ENCODE measurements around the gene TEX30. TPM values are rescaled to one million over a fixed set of nuclear protein-coding genes. Genes with fewer than 3 reads are reported as not detected.
"Not testable (repeated sequence)": the region's sequence is repeated elsewhere in the genome, so short reads cannot be mapped to it uniquely, and the experiment has no call there.

The TEX30 gene
- total RNA-seq, 1 donor from 2014 or later: 9.5 TPM

DNA sequence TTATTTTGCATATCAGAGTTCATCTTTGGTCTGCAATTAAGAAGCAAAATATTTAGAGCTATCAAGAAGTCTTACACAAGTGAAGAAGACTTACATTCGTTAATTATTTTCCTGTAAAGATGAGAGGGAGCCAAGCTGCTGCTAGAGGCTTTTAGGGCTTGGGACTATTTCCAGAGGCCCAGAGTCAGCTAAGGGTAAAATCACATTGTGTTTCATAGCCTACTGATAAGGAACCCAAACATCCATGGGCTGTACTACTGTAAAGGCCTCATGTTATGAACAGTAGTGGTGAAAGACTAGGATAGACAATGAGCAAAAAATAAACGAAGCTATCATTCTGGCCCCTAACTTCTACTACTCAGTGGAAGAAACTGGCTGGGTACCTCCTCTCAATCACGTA lies 10.9 kb upstream of the TEX30 start:
- ATAC-seq (peak; percentile 92), DNase-seq (ENCODE audit: missing footprints) (no peak)
- intact Hi-C loops (cut with DNase I): no loop called here

DNA sequence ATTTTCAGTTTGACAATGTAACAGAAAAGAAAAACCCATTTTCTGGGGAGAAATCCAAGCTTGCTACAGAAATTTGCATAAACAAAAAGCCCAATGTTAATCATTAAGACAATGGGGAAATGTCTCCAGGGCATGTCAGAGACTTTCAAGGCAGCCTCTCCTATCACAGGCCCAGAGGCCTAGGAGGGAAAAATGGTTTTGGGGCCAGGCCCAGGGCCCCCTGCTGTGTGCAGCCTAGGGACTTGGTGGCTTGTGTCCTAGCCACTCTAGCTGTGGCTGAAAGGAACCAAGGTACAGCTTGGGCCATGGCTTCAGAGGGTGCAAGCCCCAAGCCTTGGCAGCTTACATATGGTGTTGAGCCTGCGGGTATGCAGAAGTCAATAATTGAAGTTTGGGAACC lies 8.0 kb upstream of the TEX30 start:
- ATAC-seq: no peak
- intact Hi-C loops (cut with DNase I): no loop called here
- no peak for DNase-seq (ENCODE audit: missing footprints)

DNA sequence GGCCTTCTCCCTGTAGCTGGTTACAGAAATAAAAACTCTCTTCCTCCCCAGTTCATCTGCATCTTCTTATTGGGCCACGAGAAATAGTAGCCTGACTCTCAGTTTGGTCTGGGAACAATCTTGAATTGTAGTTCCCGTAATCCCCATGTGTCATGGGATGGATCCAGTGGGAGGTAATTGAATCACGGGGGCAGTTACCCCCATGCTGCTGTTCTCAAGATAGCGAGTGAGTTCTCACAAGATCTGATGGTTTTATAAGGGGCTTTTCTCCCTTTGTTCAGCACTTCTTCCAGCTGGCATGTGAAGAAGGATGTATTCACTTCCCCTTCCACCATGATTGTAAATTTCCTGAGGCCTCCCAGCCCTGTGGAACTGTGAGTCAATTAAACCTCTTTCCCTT lies 7.1 kb upstream of the TEX30 start:
- intact Hi-C loops (cut with DNase I); DNase-seq (ENCODE audit: missing footprints); ATAC-seq: not testable (repeated sequence)

DNA sequence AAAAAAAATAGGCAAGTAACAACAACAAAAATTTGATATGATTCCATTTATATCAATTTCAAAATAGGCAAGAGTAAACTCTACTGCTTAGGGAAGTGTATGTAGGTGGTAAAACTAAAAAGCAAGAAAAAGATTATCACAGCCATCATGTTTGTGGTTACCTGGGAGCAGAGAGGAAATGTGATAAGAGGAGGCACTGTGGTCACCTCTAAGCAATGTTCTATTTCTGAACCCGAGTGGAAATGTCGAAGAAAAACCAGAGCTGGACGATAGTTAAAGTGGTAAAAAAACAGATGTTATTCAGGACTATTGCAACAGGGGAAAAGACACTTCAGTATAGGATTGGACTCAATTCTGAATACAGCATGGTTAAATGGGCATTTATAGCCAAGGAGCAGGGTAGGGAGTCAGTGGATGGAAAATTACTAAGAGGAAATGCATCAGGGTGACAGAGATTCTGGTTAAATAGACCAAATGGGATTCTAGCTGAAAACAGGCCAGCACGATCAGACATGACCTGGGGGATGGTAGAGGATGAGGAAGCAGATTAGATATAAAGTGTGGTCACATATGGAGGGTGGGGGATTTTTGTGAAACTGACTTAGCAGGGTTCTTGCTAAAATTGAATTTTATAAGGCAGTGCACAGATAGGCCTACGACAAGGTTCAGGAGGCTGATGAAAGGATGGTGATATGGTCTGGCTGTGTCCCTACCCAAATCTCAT lies 6.0 kb upstream of the TEX30 start:
- no peak for DNase-seq (ENCODE audit: missing footprints)
- intact Hi-C loops (cut with DNase I): no loop called here
- no peak for ATAC-seq

DNA sequence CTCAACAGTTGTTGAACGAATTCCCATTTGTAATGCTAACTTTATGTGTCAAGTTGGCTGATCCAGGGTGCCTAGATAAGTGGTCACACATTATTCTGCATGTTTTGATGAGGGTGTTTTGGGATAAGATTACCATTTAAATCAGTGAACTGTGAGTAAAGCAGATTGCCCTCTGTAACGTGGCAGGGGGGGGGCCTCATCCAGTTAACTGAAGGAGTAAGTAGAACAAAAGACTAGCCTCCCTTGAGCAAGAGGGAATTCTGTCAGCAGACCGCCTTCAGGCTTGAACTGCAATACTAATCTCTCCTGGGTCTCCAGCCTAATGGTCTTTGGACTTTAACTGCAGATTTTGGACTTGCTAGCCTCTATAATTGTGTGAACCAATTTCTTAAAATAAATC lies 4.2 kb upstream of the TEX30 start:
- ATAC-seq: no peak
- no peak for DNase-seq (ENCODE audit: missing footprints)
- intact Hi-C loops (cut with DNase I): no loop called here

DNA sequence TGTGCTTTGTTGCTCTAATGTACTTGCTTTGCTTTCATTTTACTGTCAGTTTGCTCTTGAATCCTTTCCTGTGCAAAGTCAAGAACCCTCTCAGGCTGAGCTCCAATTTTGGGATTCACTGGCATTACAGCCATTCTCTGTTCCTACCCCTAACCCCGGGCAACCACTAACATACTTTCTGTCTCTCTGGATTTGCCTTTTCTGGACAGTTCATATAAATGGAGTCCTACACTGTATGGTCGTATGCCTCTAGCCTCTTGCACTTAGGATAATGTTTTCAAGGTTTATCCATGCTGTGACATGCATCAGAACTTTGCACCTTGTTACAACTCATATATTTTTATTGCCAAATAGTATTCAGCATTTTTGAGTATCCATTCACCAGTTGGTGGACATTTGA lies 2.7 kb upstream of the TEX30 start:
- intact Hi-C loops (cut with DNase I): no loop called here

DNA sequence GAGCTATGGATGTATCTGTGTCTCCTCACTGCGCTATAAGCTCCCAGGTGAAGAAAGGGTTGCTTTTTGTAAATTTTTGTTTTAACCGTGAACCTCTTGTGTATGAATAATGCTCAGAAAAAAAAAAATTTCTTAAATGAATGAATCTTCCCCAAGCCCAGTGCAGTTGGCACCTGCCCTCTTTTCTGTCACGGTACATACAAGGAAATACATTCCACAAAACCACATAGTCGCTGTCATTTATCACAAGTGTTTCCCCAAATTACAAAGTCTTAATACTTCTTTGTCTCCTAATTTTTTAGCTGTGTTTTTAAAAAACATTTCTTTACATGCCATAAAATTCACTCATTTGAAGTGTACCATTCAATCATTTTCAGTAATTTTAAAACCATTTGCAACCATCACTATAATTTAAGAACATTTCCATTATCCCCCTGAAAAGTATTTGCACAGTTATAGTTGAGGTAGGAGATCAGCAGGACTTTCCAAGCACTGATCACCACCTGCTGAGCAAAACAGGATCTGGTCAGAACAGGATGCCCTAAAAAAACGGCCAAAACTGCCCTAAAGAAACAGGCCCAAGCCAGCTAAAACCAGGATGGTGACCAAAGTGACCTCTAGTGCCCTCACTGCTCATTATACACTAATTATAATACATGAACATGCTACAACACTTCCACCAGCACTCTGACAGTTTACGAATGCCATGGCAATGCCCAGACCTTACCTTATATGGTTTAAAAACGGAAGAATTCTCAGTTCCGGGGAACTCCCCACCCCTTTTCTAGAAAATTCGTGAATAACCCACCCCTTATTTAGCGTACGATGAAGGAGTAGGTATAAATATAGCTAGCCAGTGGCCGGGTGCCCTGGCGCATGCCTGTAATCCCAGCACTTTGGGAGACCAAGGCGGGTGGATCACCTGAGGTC lies 1.3 kb upstream of the TEX30 start:
- DNase-seq (ENCODE audit: missing footprints): no peak
- no peak for ATAC-seq
- intact Hi-C loops (cut with DNase I): no loop called here

More for the DNA sequence above, 2.7 kb upstream of the TEX30 start:
- no peak for DNase-seq (ENCODE audit: missing footprints)
- no peak for ATAC-seq

DNA sequence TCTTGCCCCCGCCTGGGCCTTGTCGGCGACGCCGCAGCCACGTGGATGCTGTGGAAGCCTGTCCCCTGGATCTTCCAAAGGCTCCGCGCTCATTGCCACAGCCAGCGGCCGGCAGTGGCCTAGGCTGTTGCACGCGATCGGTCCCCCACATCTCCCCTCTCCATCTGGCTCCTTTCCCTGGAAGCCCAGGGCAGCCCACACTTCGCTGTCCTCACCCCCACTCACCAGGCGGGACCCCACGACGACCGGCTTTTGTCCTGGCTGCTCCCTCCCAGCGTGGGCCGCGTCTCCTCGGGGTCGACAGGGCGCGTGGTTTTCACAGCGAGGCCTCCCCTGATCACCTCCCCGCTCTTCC lies 605 bp upstream of the TEX30 start:
- DNase-seq (ENCODE audit: missing footprints) (no peak), ATAC-seq (peak; percentile 15)
- intact Hi-C loops (cut with DNase I): no loop called here

DNA sequence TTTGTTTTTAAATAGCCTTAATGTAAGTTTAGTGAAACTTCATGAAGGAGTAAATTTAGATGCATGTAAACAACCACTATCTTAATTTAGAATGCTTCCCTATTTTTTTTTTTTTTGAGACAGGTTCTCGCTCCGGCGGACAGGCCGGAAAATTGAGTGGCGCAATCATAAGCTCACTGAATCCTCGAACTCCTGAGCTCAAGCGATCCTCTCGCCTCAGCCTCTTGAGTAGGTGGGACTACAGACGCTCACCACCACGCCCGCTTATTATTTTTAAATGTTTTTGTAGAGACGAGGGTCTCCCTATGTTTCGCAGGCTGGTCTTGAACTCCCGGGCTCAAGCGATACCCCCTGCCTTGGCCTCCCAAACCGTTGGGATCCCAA lies 1.6 kb downstream of the TEX30 start:
- intact Hi-C loops (cut with DNase I): loop anchor here (2.0 kb wide), 1 partner anchor 175 kb away; the partner anchor contains the start of gene TPP2
- DNase-seq (ENCODE audit: missing footprints) (no peak), ATAC-seq (no peak)

DNA sequence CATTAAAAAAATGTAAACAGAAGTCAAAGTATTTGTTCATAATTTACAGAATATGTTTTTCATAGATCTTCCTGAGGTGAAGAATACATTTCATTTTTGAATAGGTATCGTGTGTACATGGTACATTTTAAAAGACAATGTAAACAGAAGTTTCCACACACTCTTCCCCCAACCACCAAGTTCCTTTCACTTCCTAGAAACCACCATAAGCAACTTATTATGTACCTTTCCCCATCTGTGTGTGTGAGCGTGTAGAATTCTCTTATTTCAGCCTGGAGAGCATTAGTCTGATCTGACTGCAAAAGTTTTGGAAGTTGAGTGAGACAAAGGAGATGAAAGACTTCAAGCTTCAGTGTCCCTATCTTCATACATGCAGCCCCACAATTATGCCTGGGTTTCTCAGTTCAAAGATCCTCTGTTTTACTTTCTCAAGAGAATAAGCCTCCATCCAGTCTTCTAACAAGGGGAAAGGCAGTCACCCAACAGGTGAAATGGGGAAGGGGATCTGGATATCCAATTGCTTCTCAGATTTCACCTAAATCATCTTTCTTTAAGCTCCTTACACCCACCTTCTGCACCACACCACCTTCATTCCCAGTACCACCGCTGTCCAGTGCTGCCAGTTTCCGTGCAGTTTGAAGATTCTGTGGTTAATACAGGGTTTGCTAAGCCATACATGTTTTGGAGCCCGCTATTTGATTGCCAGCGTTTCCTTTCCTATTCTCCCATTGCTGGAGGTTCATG lies 2.1 kb downstream of the TEX30 start:
- intact Hi-C loops (cut with DNase I): loop anchor here (2.0 kb wide), 1 partner anchor 175 kb away; the partner anchor contains the start of gene TPP2

DNA sequence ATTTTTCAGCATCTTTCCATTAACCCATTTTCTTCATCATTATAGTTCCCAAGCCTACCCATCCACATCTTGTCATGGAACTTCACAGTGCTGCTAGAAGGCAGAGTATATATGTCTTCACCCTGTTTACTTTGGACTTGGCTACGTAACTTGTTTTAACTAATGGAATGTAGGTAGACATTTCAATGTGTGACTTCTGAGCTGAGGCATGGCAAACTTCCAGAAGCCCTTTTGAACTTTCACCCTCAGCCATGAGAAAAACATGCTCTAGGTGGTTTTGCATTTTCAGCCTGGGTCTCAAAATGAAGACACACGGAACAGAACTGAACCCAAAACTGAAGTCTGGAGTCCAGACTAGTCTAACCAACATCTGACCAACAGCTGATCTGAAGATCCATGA lies 3.2 kb downstream of the TEX30 start:
- DNase-seq (ENCODE audit: missing footprints) (no peak), ATAC-seq (no peak)
- intact Hi-C loops (cut with DNase I): no loop called here

More for the DNA sequence above, 2.1 kb downstream of the TEX30 start:
- DNase-seq (ENCODE audit: missing footprints) (no peak), ATAC-seq (no peak)

DNA sequence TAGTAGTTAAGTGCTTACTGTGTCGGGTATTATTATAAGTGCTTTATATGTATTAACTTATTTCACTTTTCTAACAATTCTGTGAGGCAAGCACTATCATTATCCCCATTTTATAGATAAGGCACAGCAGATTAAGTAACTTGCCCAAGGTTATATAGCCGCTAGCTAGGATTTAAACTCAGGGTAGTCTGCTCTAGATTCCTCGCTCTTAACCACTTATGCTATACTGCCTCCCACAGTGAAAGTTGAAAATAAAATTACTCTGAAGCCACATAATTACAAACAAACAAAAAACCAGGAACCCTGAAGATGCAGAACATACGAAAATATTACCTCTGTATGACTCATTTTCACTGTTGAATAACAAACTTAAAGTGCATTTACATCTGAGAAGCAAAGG lies 3.9 kb downstream of the TEX30 start:
- ATAC-seq (no peak), DNase-seq (ENCODE audit: missing footprints) (no peak)
- intact Hi-C loops (cut with DNase I): no loop called here

DNA sequence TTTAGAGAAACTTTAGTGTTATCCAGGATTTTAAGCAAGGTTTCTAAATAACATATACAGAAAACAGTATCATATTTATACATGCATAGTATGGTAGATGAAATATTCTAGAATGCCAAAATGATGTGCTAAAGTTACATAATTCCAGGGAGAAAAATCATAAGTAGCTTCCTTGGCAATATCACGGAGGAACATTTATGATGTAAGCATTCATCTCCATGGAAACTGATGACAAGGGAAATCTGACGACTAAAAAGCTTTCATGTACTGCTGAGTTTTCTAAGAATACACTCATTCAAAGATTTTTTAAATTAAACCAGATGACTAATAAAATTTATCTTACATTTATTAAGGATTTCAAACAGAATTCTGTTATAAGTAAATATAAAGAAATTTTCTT lies 4.7 kb downstream of the TEX30 start:
- ATAC-seq (no peak), DNase-seq (ENCODE audit: missing footprints) (no peak)
- intact Hi-C loops (cut with DNase I): no loop called here

DNA sequence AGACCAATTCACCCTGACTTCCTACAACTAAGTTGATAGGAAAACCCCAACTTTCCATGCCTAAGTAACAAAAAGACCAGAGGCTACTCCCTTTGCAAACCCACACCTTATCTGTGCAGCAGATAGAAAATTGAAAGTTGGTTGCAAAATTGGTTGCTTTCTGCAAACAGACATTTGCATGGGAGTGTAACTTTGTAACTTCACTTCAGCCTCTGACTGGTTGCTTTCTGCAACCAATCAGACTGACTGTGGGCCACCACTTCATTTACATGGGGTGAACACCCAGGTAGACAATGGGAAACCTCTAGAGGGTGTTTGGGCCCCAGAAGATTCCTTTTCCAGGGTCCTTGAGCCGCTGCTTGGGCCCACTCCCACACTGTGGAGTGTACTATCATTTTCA lies 9.8 kb downstream of the TEX30 start:
- ATAC-seq: no peak
- DNase-seq (ENCODE audit: missing footprints): no peak
- intact Hi-C loops (cut with DNase I): no loop called here

DNA sequence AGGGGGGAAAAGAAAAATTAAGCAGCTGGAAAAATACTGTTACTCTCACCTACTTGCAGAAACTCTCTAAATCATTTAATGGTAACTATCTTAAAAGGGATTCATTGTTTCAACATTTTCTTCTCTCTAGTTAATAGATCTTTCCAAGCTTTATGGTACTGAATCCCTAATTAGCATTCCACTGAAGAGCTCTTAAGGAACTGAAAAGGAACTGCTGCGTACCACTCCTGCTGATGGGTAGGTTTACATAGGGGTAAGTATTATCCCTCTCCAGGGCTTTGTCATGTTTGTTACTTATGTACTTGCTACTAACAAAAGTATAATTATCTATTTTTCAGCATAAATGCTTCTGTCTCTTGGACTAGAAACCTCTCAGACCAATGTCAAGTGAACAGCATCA lies 12.5 kb downstream of the TEX30 start:
- intact Hi-C loops (cut with DNase I): no loop called here
- DNase-seq (ENCODE audit: missing footprints): no peak
- no peak for ATAC-seq

DNA sequence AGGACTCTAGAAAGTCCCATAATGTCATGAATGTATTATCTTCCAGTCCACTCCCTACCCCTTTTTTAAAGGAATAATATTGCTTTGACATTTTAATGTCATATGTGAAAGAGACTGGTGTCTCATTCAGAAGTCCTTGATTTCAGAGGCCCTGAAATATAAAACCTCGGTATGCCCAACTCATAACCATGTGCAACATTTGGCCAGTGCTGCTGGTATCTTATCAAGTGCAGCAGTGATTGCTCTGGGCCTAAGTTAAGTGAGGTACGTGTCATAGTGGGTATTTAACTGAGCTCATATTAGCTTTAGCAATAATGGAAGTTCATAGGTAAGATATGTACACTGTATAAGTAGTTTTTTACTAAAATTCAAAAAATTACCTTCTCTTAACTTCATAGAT lies 14.7 kb downstream of the TEX30 start:
- DNase-seq (ENCODE audit: missing footprints): no peak
- intact Hi-C loops (cut with DNase I): no loop called here
- ATAC-seq: peak; percentile 50

DNA sequence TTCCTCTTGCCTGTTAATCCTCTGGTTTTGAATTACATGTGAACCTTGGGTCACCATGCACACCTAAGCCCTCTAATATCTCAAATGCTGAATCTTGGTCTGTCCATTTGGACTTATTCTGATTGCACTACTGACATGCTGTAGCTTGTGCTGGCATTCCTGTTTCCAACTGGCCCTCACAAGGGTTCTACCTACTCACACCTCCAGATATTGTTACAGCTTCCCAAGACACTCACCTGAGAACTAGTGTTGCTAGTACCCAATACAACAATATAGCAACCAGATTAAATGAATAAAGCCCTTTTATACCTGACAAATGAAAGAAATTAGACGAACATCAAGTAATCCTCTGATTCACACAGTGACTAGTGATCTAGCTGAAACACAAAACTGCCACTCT lies 16.6 kb downstream of the TEX30 start:
- DNase-seq (ENCODE audit: missing footprints) (no peak), ATAC-seq (no peak)
- intact Hi-C loops (cut with DNase I): no loop called here

DNA sequence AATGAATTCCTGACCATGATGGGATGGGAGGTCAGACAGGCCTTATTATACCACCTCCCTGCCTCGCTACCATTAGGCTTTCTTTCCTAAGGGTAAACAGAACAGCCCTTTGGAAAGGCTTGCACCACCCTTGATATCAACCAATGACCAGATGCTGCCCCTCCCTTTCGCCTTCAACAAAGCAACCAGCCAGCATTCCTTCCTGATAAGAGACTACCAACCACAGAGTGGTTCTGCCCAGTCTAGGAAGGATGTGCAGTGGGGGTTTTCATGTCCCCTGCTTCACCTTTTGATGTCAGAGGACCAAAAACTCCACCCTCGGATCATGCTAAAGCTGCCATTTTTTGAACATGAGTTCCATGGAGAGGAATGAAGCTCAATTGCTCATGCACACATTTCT lies 21.7 kb downstream of the TEX30 start:
- intact Hi-C loops (cut with DNase I): no loop called here
- no peak for ATAC-seq
- DNase-seq (ENCODE audit: missing footprints): no peak

DNA sequence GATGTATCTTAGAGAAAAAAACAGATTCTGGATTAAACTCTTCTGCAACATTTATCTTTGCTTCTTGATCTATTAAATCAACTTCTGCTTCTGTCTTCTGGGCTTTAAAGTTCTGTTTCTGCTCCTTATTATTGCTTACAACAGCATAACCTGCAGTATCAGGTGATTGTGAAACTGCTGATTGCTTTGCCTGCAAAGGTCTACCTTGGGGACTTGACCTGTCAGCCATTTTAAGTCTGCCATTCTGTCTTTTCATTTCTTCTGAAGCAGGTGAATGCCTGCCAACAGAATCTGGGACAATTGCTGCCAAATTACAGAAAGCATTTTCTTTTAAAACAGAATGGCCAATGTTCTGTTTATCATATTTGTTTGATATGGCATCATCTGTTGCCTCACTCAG lies 31.1 kb downstream of the TEX30 start:
- no peak for ATAC-seq
- intact Hi-C loops (cut with DNase I): no loop called here
- DNase-seq (ENCODE audit: missing footprints): no peak

DNA sequence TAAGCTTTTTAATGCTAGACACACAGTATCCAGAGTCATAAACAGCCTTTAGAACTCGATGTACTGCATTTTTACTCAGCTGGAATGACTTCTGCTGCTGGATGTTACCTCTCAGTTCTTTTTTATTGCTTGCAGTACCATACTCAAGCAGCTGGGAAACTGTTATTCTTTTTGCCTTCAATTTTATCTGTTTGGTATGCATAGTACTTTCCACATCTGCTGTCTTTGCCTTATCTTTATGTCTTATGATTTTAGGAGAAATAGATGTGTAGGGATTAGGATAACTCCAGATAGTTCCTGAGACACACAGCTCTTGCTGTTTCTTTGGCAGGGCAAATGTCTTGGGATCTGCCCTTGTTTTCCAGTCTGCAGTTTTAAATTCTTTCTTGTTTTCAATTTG lies 31.5 kb downstream of the TEX30 start:
- no peak for ATAC-seq
- intact Hi-C loops (cut with DNase I): no loop called here
- DNase-seq (ENCODE audit: missing footprints): no peak

Measured in Right ventricle myocardium inferior (tissue), 1 donor.